ENCODE results near the gene THYN1.
"Not testable (repeated sequence)": the region's sequence is repeated elsewhere in the genome, so short reads cannot be mapped to it uniquely, and the experiment has no call there.

THYN1 gene

DNA sequence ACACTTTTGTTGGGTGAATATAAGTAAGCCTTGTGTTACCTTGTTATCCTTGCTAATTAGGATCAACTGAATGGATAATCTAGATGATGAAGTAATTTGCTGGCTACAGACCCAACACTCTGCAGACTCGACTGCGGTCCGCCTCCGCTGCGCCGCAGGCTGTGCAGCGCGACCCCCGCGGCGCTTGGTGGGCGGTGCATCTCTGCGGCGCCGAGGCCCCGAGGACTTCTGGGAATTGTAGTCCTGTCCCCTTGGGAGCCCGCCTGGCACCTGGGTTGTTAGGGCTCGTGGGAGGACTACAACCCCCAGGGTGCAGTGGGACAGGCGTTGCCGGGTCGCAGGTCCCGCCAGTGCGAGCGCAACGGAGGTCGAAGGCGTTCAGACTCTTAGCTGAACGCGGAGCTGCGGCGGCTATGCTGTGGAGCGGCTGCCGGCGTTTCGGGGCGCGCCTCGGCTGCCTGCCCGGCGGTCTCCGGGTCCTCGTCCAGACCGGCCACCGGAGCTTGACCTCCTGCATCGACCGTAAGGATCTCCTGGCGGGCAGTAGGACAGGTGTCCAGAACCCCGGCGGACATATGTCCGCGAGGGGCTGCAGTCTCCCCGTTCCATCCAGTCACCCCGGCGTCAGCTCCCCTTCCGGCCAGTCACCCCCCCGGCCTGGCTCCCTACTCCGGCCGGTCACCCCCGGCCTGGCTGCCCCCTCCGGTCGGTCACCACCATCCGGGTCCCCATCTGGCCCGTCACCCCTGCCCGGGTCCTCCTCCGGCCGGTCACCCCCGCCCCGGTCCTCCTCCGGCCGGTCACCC is at the start of gene THYN1, which contains the start of gene ACAD8:
Gene THYN1, minus strand, starts transcription at position 165 of the 806 bp plus-strand sequence. CDS start 470 bp downstream, outside the sequence.
Gene ACAD8, plus strand, starts transcription at position 381 of the 806 bp plus-strand sequence. Its CDS starts 33 bp downstream, at position 414.
- DNase-seq = peak; percentile 86

- no peak for DNase-seq
Observed at GRCh38 chr11:134294664-134295063, 41.5 kb upstream of the THYN1 start.

- DNase-seq = no peak
Observed at GRCh38 chr11:134293119-134294113, 40.3 kb upstream of the THYN1 start.

- no peak for DNase-seq
Observed at GRCh38 chr11:134292661-134293060, 39.5 kb upstream of the THYN1 start.

DNA sequence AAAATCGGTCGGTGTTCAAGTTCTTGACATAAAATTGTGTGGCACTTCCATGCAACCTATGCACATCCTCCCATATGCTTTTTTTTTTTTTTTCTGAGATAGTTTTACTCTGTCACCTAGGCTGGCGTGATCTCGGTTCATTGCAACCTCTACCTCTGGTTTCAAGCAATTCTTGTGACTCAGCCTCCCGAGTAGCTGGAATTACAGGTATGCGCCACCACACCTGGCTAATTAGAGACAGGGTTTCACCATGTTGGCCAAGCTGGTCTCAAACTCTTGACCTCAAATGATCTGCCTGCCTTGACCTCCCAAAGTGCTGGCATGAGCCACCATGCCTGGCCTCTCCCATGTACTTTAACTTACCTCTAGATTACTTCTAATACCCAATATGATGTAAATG is 38.0 kb upstream of the THYN1 start:
- DNase-seq = no peak

- no peak for DNase-seq
Observed at GRCh38 chr11:134290646-134291045, 37.5 kb upstream of the THYN1 start.

- no peak for DNase-seq
Observed at GRCh38 chr11:134289789-134290188, 36.6 kb upstream of the THYN1 start.

DNA sequence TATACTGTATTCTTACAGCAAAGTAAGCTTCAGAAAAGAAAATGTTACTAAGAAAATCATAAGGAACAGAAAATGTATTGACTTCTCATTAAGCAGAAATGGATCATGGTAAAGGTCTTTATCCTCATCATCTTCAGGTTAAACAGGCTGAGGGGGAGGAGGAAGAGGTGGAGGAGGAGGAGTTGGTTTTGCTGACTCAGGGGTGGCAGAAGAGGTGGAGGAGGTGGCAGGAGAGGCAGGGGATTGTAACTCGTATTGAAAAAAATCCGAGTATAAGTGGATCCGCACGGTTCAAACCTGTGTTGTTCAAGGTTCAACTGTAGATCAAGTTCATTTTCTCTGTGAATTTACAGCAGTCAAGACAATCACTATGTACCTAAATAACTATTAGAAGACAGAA is 36.0 kb upstream of the THYN1 start:
- DNase-seq = no peak

DNA sequence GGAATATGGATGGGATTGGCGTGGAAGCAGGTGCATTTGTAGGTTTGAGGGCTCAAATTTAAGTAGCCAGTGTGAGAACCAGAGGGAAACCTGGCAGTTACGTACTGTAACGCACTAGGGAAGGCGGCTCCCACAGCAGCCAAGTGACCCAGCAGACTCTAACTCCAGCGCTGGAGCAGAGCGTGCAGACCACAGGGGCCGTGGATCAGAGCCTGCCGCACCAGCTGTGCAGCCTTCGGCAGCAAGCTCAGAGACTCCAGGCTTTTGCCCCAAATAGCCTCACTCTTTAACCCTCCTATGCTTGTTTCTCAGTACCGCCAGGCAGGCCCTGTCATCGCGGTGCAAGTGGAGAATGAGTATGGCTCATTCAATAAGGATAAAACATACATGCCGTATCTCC is 35.3 kb upstream of the THYN1 start:
- no peak for DNase-seq

DNA sequence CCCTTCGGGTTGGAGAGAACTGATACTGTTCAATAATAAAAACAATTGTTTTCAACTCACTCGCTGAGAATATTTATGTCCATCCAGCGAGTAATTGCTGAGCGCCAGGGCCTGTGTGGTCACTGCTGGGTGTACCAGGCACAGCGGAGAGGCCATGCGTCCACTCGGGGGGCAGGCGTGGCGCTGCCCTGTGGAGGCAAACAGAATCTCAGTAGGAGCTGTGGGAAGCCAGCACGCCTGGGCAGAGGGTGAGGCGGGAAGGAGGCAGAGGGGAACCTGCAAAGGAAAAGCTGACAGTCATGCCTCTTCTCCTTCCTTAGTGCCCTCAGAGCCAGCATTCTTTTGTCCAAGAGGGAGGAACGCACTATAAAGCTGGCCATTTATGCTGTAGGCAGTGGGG is 34.4 kb upstream of the THYN1 start:
- no peak for DNase-seq

DNA sequence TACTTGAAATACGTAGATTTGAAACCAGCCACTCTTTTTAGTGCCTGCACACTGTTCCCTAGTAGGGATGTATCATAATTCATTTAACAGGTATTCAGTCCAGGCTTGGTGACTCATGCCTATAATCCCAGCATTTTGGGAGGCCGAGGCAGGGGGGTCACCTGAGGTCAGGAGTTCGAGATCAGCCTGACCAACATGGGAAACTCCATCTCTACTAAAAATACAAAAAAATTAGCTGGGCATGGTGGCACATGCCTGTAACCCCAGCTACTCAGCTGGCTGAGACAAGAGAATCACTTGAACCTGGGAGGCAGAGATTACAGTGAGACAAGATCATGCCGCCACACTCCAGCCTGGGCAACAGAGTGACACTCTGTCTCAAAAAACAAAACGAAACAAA is 31.2 kb upstream of the THYN1 start:
- DNase-seq = not testable (repeated sequence)

DNA sequence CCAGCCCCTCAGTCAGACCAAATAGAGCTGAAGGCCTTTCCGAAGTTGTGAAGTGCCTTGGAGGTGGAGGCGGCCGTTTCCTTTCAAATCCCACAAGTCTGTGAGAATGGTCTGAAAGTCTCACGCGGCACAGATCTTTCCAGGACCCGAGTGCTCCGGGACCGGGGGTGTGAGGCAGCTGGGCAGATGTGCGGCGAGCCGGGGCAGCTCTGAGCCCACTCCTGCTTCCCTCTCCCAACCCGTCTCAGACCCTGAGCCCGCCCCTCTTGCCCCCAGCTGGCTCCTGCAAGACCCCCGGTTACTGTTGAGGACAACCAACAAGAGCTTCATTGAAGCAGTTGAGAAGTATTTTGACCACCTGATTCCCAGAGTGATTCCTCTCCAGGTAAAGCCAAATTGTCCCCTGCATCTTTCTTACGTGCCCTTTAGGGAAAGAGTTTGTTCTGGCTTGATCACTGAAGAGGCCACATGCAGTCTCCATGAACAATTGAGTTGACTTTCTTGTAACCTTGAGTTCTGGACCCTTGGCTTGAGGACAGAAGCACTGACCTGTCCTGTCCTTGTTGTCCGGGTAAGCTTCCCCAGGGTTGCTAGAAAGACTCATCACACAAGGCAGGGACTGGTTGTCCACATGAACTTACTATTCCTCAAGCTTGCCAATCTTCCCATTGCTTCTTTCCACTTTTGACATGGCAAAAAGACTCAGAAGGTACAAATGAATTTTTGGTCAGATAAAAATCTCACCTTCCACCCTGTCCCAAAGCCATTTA is 30.5 kb upstream of the THYN1 start:
- DNase-seq = no peak

- DNase-seq = no peak
Observed at GRCh38 chr11:134282121-134283045, 29.2 kb upstream of the THYN1 start.

DNA sequence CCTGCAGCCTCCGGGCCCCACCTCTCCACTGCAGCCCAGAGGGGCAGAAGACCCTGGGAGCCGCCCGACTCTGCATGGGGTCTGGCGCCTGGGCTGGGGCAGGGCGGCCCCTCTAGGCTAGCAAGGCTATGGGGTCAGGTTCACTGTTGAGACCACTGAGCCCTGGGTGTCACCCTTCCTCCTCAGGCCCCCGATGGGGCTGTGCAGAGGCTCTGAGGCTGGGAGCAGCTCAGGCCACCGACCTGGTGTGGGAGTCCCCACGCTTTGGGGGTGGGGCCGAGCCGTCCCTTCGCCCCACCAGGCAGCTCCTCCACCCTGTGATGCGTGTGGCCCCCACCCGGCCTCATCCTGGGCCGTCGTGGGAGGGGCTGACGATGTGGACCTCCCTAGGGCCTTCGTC is 28.5 kb upstream of the THYN1 start:
- not testable (repeated sequence) for DNase-seq

DNA sequence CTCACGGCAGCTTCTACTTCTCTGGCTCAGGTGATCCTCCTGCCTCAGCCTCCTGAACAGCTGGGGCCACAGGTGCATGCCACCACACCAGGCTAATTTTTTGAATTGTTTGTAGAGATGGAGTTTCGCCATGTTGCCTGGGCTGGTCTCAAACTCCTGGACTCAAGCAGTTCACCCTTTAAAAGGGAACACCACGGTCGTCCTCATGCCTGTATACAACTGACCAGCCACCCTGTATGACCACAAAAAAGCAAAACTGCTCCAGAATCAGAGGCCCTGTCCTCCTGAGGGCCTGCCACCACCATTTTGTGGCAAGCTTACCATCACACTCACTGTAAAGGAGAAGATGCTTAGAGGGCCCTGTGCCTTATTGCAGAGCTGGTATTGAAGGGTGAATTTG is 25.2 kb upstream of the THYN1 start:
- no peak for DNase-seq

GRCh38 chr11:134277183-134278001 is 24.2 kb upstream of the THYN1 start:
- DNase-seq = no peak

- DNase-seq = no peak
Observed at GRCh38 chr11:134276396-134277182, 23.4 kb upstream of the THYN1 start.

- peak; percentile 45 for DNase-seq
Observed at GRCh38 chr11:134275534-134276395, 22.6 kb upstream of the THYN1 start, which contains the start of gene GLB1L3. TSS of gene GLB1L3 (plus strand) at chr11:134276379. CDS start at chr11:134276741, 362 bp downstream.

DNA sequence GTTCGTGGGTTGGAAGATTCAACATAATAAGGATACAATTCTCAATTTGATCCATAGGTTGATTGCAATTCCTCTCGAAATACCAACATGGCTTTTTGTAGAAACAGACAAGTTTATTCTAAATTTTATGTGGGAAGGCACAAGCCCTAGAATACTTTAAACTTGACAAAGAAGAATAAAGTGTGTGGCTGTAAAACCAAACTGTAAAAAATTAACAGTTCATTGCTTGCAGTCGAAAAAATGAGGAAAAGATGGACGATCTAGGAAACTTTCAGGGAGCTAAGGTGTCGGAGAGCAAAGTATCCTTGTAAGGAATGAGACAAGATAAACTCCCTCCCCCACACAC is 22.0 kb upstream of the THYN1 start:
- no peak for DNase-seq
